WTC11 (cell line): ENCODE data around the gene NCK1.

ENCODE experiments used
- ETV6 ChIP-seq: sonication (generic); formaldehyde crosslinking; IDR thresholded peaks from 2 replicates; pipeline ENCODE4 v1.8.1; 2022; ENCODE audit warnings: mild to moderate bottlenecking, missing genetic modification reagents
- GABPB1 ChIP-seq: sonication (generic); formaldehyde crosslinking; IDR thresholded peaks from 2 replicates; pipeline ENCODE4 v1.8.1; 2023; ENCODE audit warnings: mild to moderate bottlenecking, missing genetic modification reagents
- OVOL2 ChIP-seq: fragments of 250-450 bp; sonication (Bioruptor Pico); IDR thresholded peaks from 2 replicates; pipeline ENCODE4 v1.9.0; 2021; ENCODE audit warnings: mild to moderate bottlenecking, borderline replicate concordance
- TP53 ChIP-seq: sonication (generic); formaldehyde crosslinking; IDR thresholded peaks from 2 replicates; pipeline ENCODE4 v1.8.1; 2023; ENCODE audit warnings: mild to moderate bottlenecking, missing genetic modification reagents
- TF ChIP-seq, protein P1 (sequence below): fragments of 200-600 bp; IDR thresholded peaks from 2 replicates; pipeline ENCODE4 v1.8.0; 2022; ENCODE audit warnings: antibody characterized with exemption

- TF ChIP-seq, protein P1, sequence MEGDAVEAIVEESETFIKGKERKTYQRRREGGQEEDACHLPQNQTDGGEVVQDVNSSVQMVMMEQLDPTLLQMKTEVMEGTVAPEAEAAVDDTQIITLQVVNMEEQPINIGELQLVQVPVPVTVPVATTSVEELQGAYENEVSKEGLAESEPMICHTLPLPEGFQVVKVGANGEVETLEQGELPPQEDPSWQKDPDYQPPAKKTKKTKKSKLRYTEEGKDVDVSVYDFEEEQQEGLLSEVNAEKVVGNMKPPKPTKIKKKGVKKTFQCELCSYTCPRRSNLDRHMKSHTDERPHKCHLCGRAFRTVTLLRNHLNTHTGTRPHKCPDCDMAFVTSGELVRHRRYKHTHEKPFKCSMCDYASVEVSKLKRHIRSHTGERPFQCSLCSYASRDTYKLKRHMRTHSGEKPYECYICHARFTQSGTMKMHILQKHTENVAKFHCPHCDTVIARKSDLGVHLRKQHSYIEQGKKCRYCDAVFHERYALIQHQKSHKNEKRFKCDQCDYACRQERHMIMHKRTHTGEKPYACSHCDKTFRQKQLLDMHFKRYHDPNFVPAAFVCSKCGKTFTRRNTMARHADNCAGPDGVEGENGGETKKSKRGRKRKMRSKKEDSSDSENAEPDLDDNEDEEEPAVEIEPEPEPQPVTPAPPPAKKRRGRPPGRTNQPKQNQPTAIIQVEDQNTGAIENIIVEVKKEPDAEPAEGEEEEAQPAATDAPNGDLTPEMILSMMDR = no peak
- no peak for TF ChIP-seq TP53 (CRISPR knock-in tag)
- TF ChIP-seq GABPB1 (CRISPR knock-in tag) = no peak
- TF ChIP-seq ETV6 (CRISPR knock-in tag) = no peak
- no peak for TF ChIP-seq OVOL2 (CRISPR knock-in tag)
Observed at GRCh38 chr3:136839556-136839931, 22.5 kb upstream of the NCK1 start.
